Measurements from ENCODE around the gene DPF3. TPM values are rescaled to one million over a fixed set of nuclear protein-coding genes. Genes with fewer than 3 reads are reported as not detected.

Gene DPF3
- total and polyA plus RNA-seq, 9 of the 15 experiments (the other 6 are each of a cell fraction or from before 2014, with no cell fraction given): 0.21 to 4.9 (median 1.2) TPM

DNA sequence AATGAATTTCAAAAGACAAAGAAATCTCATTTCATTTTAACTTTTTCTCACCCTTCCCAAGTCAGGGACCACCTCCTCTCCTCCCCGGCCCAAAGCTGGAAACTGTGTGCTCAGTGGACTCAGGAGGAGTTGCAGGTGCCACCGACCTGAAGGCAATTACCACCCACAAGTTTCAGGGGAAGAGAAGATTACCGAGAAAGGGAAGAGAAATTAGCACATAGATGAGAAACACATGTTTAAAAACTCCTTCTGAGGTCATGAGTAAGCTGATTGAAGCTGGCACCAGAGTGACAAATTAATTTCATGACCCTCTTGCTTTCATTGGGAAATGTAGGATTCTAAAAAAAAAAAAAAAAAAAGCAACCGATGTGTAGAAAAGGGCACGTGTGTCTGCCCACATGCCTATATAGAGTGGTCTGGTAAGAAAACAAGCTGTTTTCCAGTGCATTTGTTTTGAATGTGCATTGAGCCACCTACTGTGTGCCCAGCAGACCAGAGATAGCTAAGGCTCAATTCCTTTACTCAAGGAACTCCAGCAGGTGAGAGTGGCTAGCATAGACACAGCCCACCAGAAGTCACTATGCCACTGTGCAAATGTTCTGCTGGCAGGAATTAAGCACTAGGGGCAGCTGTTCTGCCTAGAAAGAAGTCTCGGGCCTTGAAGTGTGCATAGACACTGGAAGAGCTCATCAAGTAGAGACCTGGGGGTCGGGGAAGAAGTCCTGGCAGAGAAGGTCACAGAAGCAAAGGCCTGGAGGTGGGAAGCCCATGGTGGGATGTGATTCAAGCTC lies 30.5 kb downstream of the DPF3 start:
- Histone ChIP-seq H3K9ac (ENCODE audit: insufficient read depth in 1 of 2, low read depth in 2 of 2, low read length in 2 of 2) (no peak overlapping the region), H2AFZ (ENCODE audit: low read depth, low read length) (no peak overlapping the region), H3K79me2 (ENCODE audit: control insufficient read depth, insufficient read depth, low read length) (no peaks in the 10 kb centered on the region), H3K36me3 (ENCODE audit: control insufficient read depth, insufficient read depth, low read length) (no peaks in the 10 kb centered on the region), H3K4me1 (replicated peaks in 1 of 2; ENCODE audit: control insufficient read depth in 2 of 2, insufficient read depth in 2 of 2, low read length in 2 of 2) (no peaks in the 10 kb centered on the region; a peak in 1 of 5 replicates), H3K4me3 (no peak overlapping the region), H3K27ac (ENCODE audit: extremely low read depth, low read depth, low read length) (no peak overlapping the region), H3K9me1 (ENCODE audit: control insufficient read depth, insufficient read depth, low read length) (no peaks in the 10 kb centered on the region), H3K9me3 (replicated peaks; ENCODE audit: control insufficient read depth, insufficient read depth, low read depth, low read length) (no peaks in the 10 kb centered on the region), H3K27me3 (ENCODE audit: control insufficient read depth in 2 of 2, insufficient read depth in 2 of 2, low read length in 2 of 2) (no peaks in the 10 kb centered on the region), H4K20me1 (replicated peaks; ENCODE audit: control insufficient read depth, insufficient read depth, low read length) (no peaks in the 10 kb centered on the region), H3K4me2 (ENCODE audit: insufficient read depth, low read length) (no peak overlapping the region)
- CTCF ChIA-PET (ENCODE audit: low intra/inter-chr PET ratio): no interaction called here
- POLR2A ChIA-PET: interaction anchor here (0.7 to 2.0 kb wide), 4 partner anchors 15 to 216 kb away, joined by 3 to 4 read pairs (median 3); no protein-coding TSS in a partner anchor
- in situ Hi-C loops (cut with MboI) (no loop called here), intact Hi-C loops (cut with micrococcal nuclease) (no loop called here)
- TF ChIP-seq ZNF717 (CRISPR knock-in tag; IDR thresholded peaks at IDR 0.05) (no peak), PRDM10 (IDR thresholded peaks at IDR 0.05; ENCODE audit: partially characterized antibody) (peak; percentile 46), MEF2D (tag; conservative IDR thresholded peaks at IDR 0.05; ENCODE audit: low read depth) (no peak), CEBPB (tag; IDR thresholded peaks at IDR 0.05) (no peak), CTCF (IDR thresholded peaks at IDR 0.05 in 2 of 3, conservative IDR thresholded peaks at IDR 0.05 in 1 of 3; ENCODE audit: insufficient read depth in 2 of 3, low read depth in 1 of 3, low read length in 3 of 3) (0 out of 6 replicates have a peak, but pooled peaks of 1 of the 3 experiments have one; percentile 13)
- DNase-seq (ENCODE audit: extremely low read depth in 1 of 4, low spot score in 3 of 4) (no peak), FAIRE-seq (no peak), ATAC-seq (no peak)
- 0% methylated on average over 2 of the region's 7 CpGs for WGBS (ENCODE audit: insufficient coverage, low coverage, missing lambda C conversion rate)
- no TSS peak for BruUV-seq (replicated peaks)

Measured in K562 (cell line).